Motor neuron (in vitro differentiated cells): ENCODE results near the gene FAM107B. TPM values are rescaled to one million over a fixed set of nuclear protein-coding genes. Genes with fewer than 3 reads are reported as not detected.

ENCODE experiments used
- ATAC-seq, 8 experiments: fragments of 200-7000 bp; cut with Tn5 transposase; replicated peaks in 6 of 8; 2 replicates each; pipeline ENCODE4 v1.8.0; 2021; ENCODE audit warnings: mild to moderate bottlenecking in 8 of 8, moderate library complexity in 8 of 8
- H3K27ac ChIP-seq, 2 donors: fragments of 250-450 bp; sonication (Bioruptor Pico); 2 replicates each; pipeline ENCODE4 v1.9.0; 2021; ENCODE audit warnings: antibody characterized with exemption in 2 of 2, mild to moderate bottlenecking in 2 of 2, moderate library complexity in 1 of 2
- H3K4me1 ChIP-seq, 2 donors: fragments of 250-450 bp; sonication (Bioruptor Pico); replicated peaks in 1 of 2; 2 replicates each; pipeline ENCODE4 v1.6.1; 2021; ENCODE audit warnings: antibody characterized with exemption in 2 of 2, mild to moderate bottlenecking in 2 of 2, moderate library complexity in 1 of 2
- H3K4me3 ChIP-seq, 5 donors: fragments of 250-450 bp; sonication (Bioruptor Pico); 2 replicates each; pipeline ENCODE4 v1.9.0; 2021; ENCODE audit warnings: antibody characterized with exemption in 5 of 5, mild to moderate bottlenecking in 5 of 5, moderate library complexity in 4 of 5
- WGBS, 10 experiments: fragments of 450-650 bp; shearing (Covaris generic); methylation state at CpG; one replicate each; pipeline ENCODE4 v1.0.0; 2022; 5-methylcytosine and 5-hydroxymethylcytosine counted together
- in situ Hi-C, 9 experiments: fragments of 400-800 bp; cut with MboI; loops; one replicate each; pipeline ENCODE4 v1.15.0; 2021; ENCODE audit warnings: low sequenced_read_pairs in 9 of 9, low pct_unique_long_range_greater_than_20kb in 2 of 9; ENCODE audit not compliant: unreplicated experiment in 9 of 9
- total RNA-seq, 8 experiments: library from RNA; unstranded; fragments of 300-600 nt; gene quantifications; 2 replicates each; pipeline versions ENCODE4 v1.2.3 to v1.2.4, GENCODE V29; 2022

FAM107B gene
- total RNA-seq, 8 experiments from 2014 or later = 2.0 to 60.4 (median 25.4) TPM

DNA sequence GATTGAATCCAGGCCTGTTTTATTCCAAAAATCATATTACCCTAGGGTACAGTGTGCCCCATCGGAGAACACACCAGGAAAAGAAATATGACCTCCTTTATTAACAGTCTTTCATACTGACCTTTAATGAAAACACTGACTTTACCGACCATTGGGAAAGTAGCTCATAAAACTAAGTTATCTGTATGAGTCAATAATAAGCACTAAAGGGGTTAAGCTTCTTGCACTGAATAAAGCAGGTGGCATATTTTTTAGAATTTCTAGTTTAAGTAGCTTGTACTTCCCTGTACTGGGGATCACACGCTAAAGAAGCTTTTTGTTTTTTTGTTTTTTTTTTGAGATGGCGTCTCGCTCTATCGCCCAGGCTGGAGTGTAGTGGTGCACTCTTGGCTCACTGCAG is 199.8 kb downstream of the FAM107B start:
- Histone ChIP-seq H3K4me3 (no peak overlapping the region), H3K4me1 (peaks cover 2 to 5% of the 10 kb centered on the region in 2 donors), H3K27ac (no peak overlapping the region)
- in situ Hi-C loops = no loop called here
- peak in 1 of 8 experiments; percentile 34 for ATAC-seq
- 40 to 100% (median 95%) methylated on average over 1 to 6 of the region's 6 CpGs for WGBS, 10 experiments

DNA sequence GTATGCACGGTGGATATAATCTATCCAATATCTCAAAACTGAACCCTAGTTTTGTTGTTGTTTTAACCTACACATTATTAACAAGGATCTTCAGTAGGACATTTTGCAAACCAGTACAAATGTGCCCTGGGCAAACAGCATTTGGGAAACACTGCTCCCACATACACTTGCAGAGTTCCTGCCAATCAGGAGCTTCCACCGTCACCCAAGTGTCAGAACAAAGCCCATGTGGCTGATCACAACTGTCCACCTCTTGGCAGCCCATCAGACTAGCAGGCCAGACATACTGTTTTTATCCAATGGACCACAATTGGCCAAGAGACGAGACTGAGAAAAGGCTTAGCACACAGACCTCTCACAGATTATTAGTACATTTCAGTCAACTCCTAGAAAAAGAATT is 200.4 kb downstream of the FAM107B start:
- no peak overlapping the region for H3K4me3 ChIP-seq
- H3K4me1 ChIP-seq = peaks cover 2 to 5% of the 10 kb centered on the region in 2 donors
- in situ Hi-C loops = no loop called here
- H3K27ac ChIP-seq = no peak overlapping the region
- 50 to 100% (median 82%) methylated on average over 2 to 3 of the region's 3 CpGs; no CpG with 5 or more reads in 4 of the 10 experiments for WGBS, 10 experiments
- peak in 1 of 8 experiments; percentile 6 for ATAC-seq

DNA sequence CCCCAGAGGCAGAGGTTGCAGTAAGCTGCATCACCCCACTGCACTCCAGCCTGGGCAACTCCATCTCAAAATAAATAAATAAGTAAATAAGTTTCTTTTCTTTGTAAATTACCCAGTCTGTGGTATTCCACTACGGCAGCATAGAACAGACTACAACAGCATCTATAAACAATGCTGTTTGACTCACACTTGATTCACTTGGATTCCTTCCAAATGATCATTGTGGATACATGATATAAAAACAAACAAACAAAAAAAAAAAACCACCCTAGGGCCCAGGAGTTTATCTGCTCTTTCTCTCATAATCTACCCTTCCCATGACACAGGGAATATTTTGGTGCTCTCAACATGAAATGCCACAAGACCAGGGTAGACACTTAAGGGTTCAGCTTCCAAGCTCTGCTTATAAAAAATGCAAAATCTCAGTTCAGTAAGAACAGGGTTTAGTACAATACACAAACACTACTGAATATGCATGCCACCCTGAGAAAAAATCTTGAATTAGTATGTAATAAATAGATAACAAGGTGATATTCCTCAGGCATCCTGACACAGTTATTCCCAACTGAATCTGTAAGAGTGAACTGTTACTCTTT is 200.9 kb downstream of the FAM107B start:
- Histone ChIP-seq H3K4me1 (peaks cover 2 to 5% of the 10 kb centered on the region in 2 donors), H3K27ac (no peak overlapping the region), H3K4me3 (no peak overlapping the region)
- ATAC-seq = peak in 3 of 8 experiments; percentile 9 to 78 (median 58)
- in situ Hi-C loops = no loop called here
- 0 to 100% (median 92%) methylated on average over 1 of the region's 1 CpG; no CpG with 5 or more reads in 1 of the 10 experiments for WGBS, 10 experiments

DNA sequence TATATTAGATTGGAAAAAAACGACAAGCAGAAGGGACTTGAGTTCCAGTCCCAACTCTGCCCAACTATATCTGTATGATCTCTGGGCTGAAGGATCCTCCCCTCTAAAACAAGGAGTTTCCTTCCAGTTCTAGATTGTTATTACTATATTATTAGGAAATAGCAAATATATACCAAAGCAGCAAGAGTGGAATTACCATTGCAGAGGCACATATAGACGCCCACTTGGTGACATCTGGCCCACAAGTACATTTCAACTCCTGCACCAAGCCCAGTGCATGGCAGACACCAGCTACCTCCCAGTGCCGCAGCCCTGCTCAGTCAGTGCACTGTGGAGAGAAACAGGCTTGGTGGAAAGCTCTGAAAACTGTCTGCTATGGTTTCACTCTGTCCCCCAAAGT is 201.9 kb downstream of the FAM107B start:
- WGBS, 10 experiments = 92 to 100% (median 100%) methylated on average over 1 to 2 of the region's 3 CpGs; no CpG with 5 or more reads in 3 of the 10 experiments
- in situ Hi-C loops = no loop called here

GRCh38 chr10:14571866-14572507 is 202.7 kb downstream of the FAM107B start:
- 56 to 100% (median 98%) methylated on average over 1 to 9 of the region's 10 CpGs for WGBS, 10 experiments
- peaks cover under 1 to 5% of the 10 kb centered on the region in 2 donors for H3K4me1 ChIP-seq
- in situ Hi-C loops = no loop called here
- no peak overlapping the region for H3K4me3 ChIP-seq
- ATAC-seq = peak in 2 of 8 experiments; percentile 41 to 72
- no peak overlapping the region for H3K27ac ChIP-seq

More for the DNA sequence above, 201.9 kb downstream of the FAM107B start:
- Histone ChIP-seq H3K4me3 (no peak overlapping the region), H3K27ac (no peak overlapping the region), H3K4me1 (peaks cover 2 to 5% of the 10 kb centered on the region in 2 donors)
- ATAC-seq = no peak

- peaks cover 0 to 5% of the 10 kb centered on the region in 2 donors for H3K4me1 ChIP-seq
- H3K27ac ChIP-seq = no peak overlapping the region
- no peak for ATAC-seq
- WGBS, 10 experiments = 63 to 100% (median 80%) methylated on average over 1 of the region's 1 CpG; no CpG with 5 or more reads in 5 of the 10 experiments
- H3K4me3 ChIP-seq = no peak overlapping the region
- in situ Hi-C loops = no loop called here
Measured at GRCh38 chr10:14570800-14571199, 203.9 kb downstream of the FAM107B start.

DNA sequence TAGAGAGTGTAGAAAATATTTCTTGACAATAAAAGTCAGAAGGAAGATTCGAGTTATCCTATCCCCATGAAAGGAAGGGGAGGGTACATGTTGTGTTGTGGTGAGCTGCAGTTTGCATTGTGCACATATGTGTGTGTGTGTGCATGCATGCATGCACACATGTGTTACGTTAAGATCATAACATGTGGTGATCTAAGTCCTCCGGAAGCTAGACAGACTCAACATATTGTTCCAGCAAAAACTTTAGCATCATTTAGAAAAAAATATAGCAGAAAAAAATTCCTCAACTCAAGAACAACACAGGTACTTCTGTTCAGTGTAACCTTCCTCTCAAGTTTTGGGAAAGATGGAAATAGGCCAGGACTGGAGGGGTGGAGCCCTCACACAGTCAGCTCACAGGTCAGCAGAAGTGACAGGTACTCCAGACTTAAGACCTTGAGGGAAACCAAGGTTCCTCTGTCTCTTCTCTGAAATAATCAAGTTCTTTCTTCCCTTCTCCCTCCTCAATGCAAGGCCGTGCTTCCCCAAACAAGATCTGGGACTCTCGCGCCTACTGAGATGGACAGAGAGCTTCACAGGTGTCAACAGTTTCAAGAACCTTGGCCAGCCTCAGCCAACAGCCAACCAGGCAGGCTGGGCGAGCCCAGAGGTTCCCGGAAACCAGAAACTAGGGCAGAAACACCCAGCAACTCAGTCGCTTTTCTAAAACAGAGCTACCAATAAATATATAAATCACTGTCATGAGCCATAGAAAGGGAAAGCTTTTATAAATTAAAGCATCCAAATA is 205.2 kb downstream of the FAM107B start:
- in situ Hi-C loops = no loop called here
- ATAC-seq = no peak
- WGBS, 10 experiments = 20 to 97% (median 70%) methylated on average over 1 to 9 of the region's 9 CpGs; no CpG with 5 or more reads in 1 of the 10 experiments
- Histone ChIP-seq H3K4me3 (no peak overlapping the region), H3K4me1 (peaks cover 5 to 10% of the 10 kb centered on the region in 2 donors), H3K27ac (no peak overlapping the region)

DNA sequence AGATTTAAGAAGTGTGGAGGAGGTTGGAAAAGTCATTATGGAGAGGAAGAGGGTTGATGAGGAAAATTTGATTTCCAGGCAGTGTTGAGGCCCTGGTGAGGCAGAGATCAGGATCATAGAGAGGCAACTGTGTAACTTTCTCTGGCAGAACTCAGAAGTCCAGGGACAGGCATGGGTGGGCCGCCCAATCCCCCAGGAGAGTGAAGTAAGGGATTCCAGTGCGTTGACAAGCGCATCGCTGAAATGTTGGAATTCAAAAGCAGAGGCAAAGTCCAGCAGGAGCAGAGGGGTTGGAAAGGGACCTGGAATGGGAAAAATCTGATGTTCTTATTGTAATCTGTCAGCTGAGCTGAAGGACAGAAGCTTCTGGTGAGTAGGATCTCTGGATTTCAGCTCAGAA is 207.3 kb downstream of the FAM107B start:
- ATAC-seq = no peak
- no peak overlapping the region for H3K27ac ChIP-seq
- H3K4me3 ChIP-seq = no peak overlapping the region
- peaks cover 20 to 24% of the 10 kb centered on the region in 2 donors for H3K4me1 ChIP-seq
- WGBS, 10 experiments = 67 to 100% (median 100%) methylated on average over 1 to 4 of the region's 4 CpGs; no CpG with 5 or more reads in 3 of the 10 experiments
- in situ Hi-C loops = no loop called here

GRCh38 chr10:14566498-14566897 is 208.2 kb downstream of the FAM107B start:
- Histone ChIP-seq H3K27ac (no peak overlapping the region), H3K4me1 (peaks cover 17 to 30% of the 10 kb centered on the region in 2 donors), H3K4me3 (no peak overlapping the region)
- in situ Hi-C loops = no loop called here
- no peak for ATAC-seq
- WGBS, 10 experiments = 82 to 100% (median 97%) methylated on average over 1 to 9 of the region's 10 CpGs; no CpG with 5 or more reads in 2 of the 10 experiments

- H3K4me1 ChIP-seq = peaks cover 21 to 33% of the 10 kb centered on the region in 2 donors
- no peak overlapping the region for H3K27ac ChIP-seq
- in situ Hi-C loops = no loop called here
- peak in 1 of 8 experiments; percentile 28 for ATAC-seq
- WGBS, 10 experiments = 20 to 100% (median 88%) methylated on average over 1 to 4 of the region's 5 CpGs; no CpG with 5 or more reads in 1 of the 10 experiments
- H3K4me3 ChIP-seq = no peak overlapping the region
Measured at GRCh38 chr10:14565199-14565598, 209.5 kb downstream of the FAM107B start.

DNA sequence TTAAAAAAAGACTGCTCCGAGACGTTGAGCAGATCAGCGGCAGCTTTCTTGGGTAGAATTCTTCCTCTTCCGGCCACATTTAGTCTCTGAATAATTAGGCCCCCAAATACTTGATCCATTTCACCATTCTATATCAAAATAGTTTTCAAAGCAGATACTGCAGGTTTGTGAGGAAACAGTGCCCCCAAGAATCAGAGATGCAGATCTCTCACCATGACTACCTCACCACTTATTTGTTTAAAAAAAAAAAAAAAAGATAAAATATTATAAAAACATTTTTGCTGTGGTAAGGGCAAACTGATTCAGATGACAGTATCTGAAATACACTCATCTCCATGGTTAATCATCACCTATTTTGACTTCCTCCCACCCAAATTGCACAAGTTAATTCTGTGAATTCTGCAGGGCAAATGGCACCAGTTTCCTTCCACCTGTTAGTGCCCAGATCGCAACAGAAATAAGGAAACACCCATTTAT is 210.4 kb downstream of the FAM107B start:
- H3K4me3 ChIP-seq = no peak overlapping the region
- WGBS, 10 experiments = 67 to 100% (median 87%) methylated on average over 1 to 5 of the region's 5 CpGs
- in situ Hi-C loops = no loop called here

GRCh38 chr10:14563359-14563940 is 211.2 kb downstream of the FAM107B start:
- H3K27ac ChIP-seq = peak overlapping the region in 1 of 2 donors; percentile 35
- ATAC-seq = peak in 2 of 8 experiments; percentile 57 to 65
- peaks cover 22 to 33% of the 10 kb centered on the region in 2 donors for H3K4me1 ChIP-seq

More for the DNA sequence above, 210.4 kb downstream of the FAM107B start:
- no peak for ATAC-seq
- Histone ChIP-seq H3K4me1 (peaks cover 22 to 33% of the 10 kb centered on the region in 2 donors), H3K27ac (no peak overlapping the region)

DNA sequence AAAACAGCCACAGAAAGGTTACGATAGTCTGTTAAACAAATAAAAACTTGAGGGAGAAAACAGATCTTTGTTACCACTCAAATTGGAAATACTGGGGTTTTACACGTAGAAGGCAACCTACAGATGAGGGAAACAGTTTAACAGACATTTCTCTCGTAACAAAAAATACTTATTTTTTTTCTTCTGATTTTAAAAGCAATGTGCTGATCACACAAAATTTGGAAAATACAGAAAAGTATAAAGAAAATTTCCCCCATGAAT is 211.7 kb downstream of the FAM107B start:
- Histone ChIP-seq H3K4me1 (peaks cover 22 to 33% of the 10 kb centered on the region in 2 donors), H3K4me3 (no peak overlapping the region), H3K27ac (no peak overlapping the region)
- ATAC-seq = no peak
- 65 to 100% (median 85%) methylated on average over 2 to 3 of the region's 3 CpGs for WGBS, 10 experiments
- in situ Hi-C loops = no loop called here

More at GRCh38 chr10:14563359-14563940, 211.2 kb downstream of the FAM107B start:
- in situ Hi-C loops = no loop called here
- no peak overlapping the region for H3K4me3 ChIP-seq
- 67 to 98% (median 83%) methylated on average over 2 to 4 of the region's 4 CpGs for WGBS, 10 experiments
